Body of pancreas (tissue), 4 donors: ENCODE measurements around the gene ZEB1. TPM values are rescaled to one million over a fixed set of nuclear protein-coding genes. Genes with fewer than 3 reads are reported as not detected.

Experiments
- ATAC-seq: fragments of 150-250 bp; one replicate; pipeline ENCODE4 v1.9.1; 2016
- DNase-seq, 4 donors: peaks; one replicate each; pipeline ENCODE4 v3.0.0-alpha.2; 2019
- H3K27ac ChIP-seq, 4 donors: fragments of 200-600 bp; sonication (generic); 1 replicate in 3 of 4; 2 replicates in 1 of 4; pipeline versions ENCODE4 v1.5.1 to v1.6.1; 2016 to 2019; ENCODE audit warnings: mild to moderate bottlenecking in 1 of 4, mixed read lengths in 1 of 4, moderate library complexity in 1 of 4
- H3K27me3 ChIP-seq, 2 donors: fragments of 200-600 bp; sonication (generic); one replicate each; pipeline ENCODE4 v1.6.0; 2016; ENCODE audit warnings: mild to moderate bottlenecking in 1 of 2
- H3K36me3 ChIP-seq, 2 donors: fragments of 200-600 bp; sonication (generic); replicated peaks in 1 of 2; 2 replicates each; pipeline ENCODE4 v1.5.1; 2016; ENCODE audit warnings: low read depth in 2 of 2; ENCODE audit not compliant: insufficient read depth in 1 of 2
- H3K4me1 ChIP-seq: fragments of 200-600 bp; sonication (generic); one replicate; pipeline ENCODE4 v1.6.0; 2016
- H3K4me3 ChIP-seq, 2 donors: fragments of 200-600 bp; sonication (generic); 1 replicate in 1 of 2; 2 replicates in 1 of 2; pipeline ENCODE4 v1.5.1; 2016 to 2019
- H3K9me3 ChIP-seq, 3 donors: fragments of 200-600 bp; sonication (generic); 1 replicate in 2 of 3; 2 replicates in 1 of 3; pipeline ENCODE4 v1.5.1; 2016
- POLR2A ChIP-seq, 3 donors: fragments of 450-650 bp; IDR thresholded peaks; one replicate each; pipeline ENCODE4 v1.6.1; 2016; ENCODE audit warnings: antibody characterized with exemption in 3 of 3, mild to moderate bottlenecking in 2 of 3
- WGBS, 2 donors: methylation state at CpG; one replicate each; pipeline ENCODE4 v1.1.5; 2017; 5-methylcytosine and 5-hydroxymethylcytosine counted together
- intact Hi-C: fragments of 100-400 bp; cut with DNase I; formaldehyde crosslinking; loops from one replicate; pipeline ENCODE4 v1.15.1; 2023
- total RNA-seq, 2 donors: library from RNA; depleted of rRNA; stranded (reverse); fragments of >200 nt; gene quantifications; one replicate each; pipeline ENCODE4 v1.1.0, GENCODE V29; 2016
- TF ChIP-seq, protein P1 (sequence below), 7 experiments: fragments of 450-650 bp in 4 of 7; fragments of 200-600 bp in 3 of 7; sonication (generic) in 3 of 7; IDR thresholded peaks; one replicate each; pipeline ENCODE4 v1.5.1; 2016 to 2019; ENCODE audit warnings: antibody characterized with exemption in 7 of 7

The ZEB1 gene
- total RNA-seq, 2 donors from 2014 or later, result 9.9 to 21.0 TPM

DNA sequence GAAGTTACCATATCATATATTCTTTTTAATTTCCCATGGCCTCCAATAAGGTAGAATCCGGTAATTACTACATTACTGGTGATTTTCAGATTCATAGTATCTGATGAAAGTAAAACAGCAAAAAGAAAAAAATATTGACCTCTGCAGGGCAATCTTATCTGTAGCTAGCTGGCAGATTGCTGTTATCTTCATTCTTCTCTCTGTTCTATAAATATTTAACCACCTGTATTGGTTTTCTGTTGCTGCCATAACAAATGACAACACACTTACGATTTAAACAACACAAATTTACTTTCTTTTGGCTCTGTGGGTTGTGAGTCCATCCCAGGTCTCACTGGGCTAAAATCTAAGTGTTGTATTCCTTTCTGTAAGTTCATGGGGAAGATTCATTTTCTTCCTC lies 164.5 kb downstream of the ZEB1 start:
- WGBS, 2 donors, result 18 to 23% methylated on average over 2 of the region's 2 CpGs
- no peak overlapping the region for H3K4me3 ChIP-seq
- ATAC-seq, result peak; percentile 53
- intact Hi-C loops, result no loop called here
- no peaks in the 10 kb centered on the region for H3K27me3 ChIP-seq
- DNase-seq, result no peak
- TF ChIP-seq, protein P1, sequence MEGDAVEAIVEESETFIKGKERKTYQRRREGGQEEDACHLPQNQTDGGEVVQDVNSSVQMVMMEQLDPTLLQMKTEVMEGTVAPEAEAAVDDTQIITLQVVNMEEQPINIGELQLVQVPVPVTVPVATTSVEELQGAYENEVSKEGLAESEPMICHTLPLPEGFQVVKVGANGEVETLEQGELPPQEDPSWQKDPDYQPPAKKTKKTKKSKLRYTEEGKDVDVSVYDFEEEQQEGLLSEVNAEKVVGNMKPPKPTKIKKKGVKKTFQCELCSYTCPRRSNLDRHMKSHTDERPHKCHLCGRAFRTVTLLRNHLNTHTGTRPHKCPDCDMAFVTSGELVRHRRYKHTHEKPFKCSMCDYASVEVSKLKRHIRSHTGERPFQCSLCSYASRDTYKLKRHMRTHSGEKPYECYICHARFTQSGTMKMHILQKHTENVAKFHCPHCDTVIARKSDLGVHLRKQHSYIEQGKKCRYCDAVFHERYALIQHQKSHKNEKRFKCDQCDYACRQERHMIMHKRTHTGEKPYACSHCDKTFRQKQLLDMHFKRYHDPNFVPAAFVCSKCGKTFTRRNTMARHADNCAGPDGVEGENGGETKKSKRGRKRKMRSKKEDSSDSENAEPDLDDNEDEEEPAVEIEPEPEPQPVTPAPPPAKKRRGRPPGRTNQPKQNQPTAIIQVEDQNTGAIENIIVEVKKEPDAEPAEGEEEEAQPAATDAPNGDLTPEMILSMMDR (IDR thresholded peaks at IDR 0.05), result no peak
- no peak for TF ChIP-seq POLR2A (IDR thresholded peaks at IDR 0.05)
- no peaks in the 10 kb centered on the region for H3K36me3 ChIP-seq
- H3K4me1 ChIP-seq, result peaks cover 13% of the 10 kb centered on the region
- H3K27ac ChIP-seq, result no peak overlapping the region
- no peaks in the 10 kb centered on the region for H3K9me3 ChIP-seq

DNA sequence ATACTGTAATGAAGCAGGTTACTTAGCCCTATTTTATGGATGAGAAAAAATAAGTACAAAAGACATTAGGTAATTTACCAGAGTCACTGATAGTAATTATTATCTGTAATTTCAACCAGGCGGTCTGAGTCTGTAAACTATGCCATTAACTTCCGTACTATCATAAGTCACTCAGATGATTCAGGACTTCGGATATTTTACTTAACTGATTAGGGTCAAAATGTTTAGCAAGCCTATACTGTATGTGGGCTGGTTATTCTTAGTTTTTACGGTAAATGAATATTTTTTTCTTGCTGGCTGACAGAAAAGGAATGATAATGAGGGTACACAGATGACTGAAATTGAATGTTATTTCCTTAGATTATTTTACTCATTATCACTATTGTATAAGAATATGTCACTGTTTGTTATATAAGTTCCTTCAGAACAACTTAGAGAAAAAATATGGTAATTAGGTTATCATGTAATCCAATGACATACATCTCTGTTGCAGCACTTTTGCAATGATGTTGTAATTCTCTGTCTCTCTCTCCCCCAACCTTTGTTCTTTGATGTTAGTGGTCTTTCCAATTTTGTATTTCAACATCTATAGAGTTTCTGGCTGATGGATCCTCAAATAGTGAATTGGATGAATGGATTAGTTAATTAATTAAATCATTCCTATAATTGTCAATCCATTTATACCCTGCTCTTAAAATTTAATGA lies 165.6 kb downstream of the ZEB1 start:
- Histone ChIP-seq H3K27me3 (no peaks in the 10 kb centered on the region), H3K4me1 (peaks cover 13% of the 10 kb centered on the region), H3K36me3 (no peaks in the 10 kb centered on the region), H3K9me3 (no peaks in the 10 kb centered on the region), H3K27ac (no peak overlapping the region), H3K4me3 (no peak overlapping the region)
- ATAC-seq, result no peak
- no peak for DNase-seq
- no peak for TF ChIP-seq POLR2A (IDR thresholded peaks at IDR 0.05)
- TF ChIP-seq, protein P1 (IDR thresholded peaks at IDR 0.05), result no peak
- WGBS, 2 donors, result 61 to 62% methylated on average over 4 of the region's 4 CpGs
- intact Hi-C loops, result no loop called here

DNA sequence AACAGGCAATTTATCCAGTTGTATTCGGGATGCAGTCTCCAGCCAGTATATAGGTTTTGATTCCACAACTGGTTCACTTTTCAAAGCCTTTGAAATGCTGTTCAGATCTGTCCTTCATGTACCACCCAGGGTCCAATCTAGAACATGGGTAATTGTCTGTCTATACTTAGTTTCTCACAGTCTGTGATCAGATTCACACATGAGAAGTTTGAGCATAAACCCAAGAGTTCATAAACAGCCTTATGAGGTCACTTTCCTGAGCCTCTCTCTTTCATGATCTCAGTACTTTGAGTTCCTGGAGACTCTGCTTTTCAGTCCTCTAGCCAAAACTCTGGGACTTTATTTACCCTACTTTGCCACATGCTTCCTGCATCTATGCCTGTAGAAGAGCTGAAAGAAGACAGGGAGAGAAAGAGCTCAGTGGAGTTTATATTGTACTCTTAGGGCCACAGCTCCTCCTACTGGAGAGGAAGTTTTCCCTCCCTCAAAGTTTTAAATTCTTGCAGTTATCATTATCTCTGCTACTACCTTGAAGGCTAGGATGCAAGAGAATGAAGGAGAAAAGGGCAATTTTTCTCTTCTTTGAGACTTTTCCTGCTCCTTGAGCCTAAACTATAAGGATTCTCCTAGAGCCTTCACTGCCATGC lies 172.0 kb downstream of the ZEB1 start:
- ATAC-seq (peak; percentile 45), DNase-seq (peak in 1 of 4 donors; percentile 16)
- Histone ChIP-seq H3K4me3 (no peak overlapping the region), H3K4me1 (no peaks in the 10 kb centered on the region), H3K27me3 (no peaks in the 10 kb centered on the region), H3K36me3 (no peaks in the 10 kb centered on the region), H3K9me3 (no peaks in the 10 kb centered on the region), H3K27ac (no peak overlapping the region)
- intact Hi-C loops, result no loop called here
- TF ChIP-seq, protein P1 (IDR thresholded peaks at IDR 0.05), result peak; percentile 26 to 64 (median 55)
- TF ChIP-seq POLR2A (IDR thresholded peaks at IDR 0.05), result no peak
- 85 to 93% methylated on average over 1 of the region's 1 CpG for WGBS, 2 donors

DNA sequence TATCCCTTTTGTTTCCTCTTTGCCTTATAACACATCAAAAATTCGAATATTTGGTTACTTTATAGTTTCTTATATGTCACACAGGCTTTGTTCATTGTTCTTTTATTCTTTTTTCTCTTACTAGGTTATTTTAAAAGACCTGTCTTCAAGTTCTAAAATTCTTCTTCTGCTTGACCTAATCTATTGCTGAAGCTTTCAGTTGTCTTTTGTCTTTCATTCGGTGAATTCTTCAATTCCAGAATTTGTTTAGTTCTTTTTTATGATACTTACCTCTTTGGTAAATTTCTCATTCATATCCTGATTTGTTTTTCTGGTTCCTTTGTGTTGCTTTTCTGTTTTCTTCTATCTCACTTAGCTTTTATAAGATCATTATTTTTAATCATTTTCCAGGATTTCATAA lies 188.4 kb downstream of the ZEB1 start:
- intact Hi-C loops, result no loop called here
- DNase-seq (no peak), ATAC-seq (no peak)
- Histone ChIP-seq H3K4me3 (no peak overlapping the region), H3K9me3 (no peaks in the 10 kb centered on the region), H3K27me3 (no peaks in the 10 kb centered on the region), H3K36me3 (no peaks in the 10 kb centered on the region), H3K4me1 (no peaks in the 10 kb centered on the region), H3K27ac (no peak overlapping the region)
- WGBS, 2 donors, result 60 to 64% methylated on average over 2 of the region's 2 CpGs
- TF ChIP-seq POLR2A (IDR thresholded peaks at IDR 0.05), result no peak
- TF ChIP-seq, protein P1 (IDR thresholded peaks at IDR 0.05), result no peak
